HepG2 (cell line): Measurements from ENCODE around the gene PLSCR3. TPM values are rescaled to one million over a fixed set of nuclear protein-coding genes. Genes with fewer than 3 reads are reported as not detected.

Experiments
- CBX2 ChIP-seq, 2 experiments: fragments of 200-600 bp in 1 of 2; sonication (generic); formaldehyde crosslinking in 1 of 2; IDR thresholded peaks; 2 replicates each; pipeline versions ENCODE4 v1.7.0 to v1.8.1; 2018 to 2022; ENCODE audit warnings: low read depth in 2 of 2, low read length in 1 of 2, mild to moderate bottlenecking in 1 of 2, missing genetic modification reagents in 1 of 2
- ELK4 ChIP-seq: sonication (generic); formaldehyde crosslinking; IDR thresholded peaks from 2 replicates; pipeline ENCODE4 v1.9.0; 2021; ENCODE audit warnings: missing genetic modification reagents, borderline replicate concordance
- FOXM1 ChIP-seq: sonication (generic); formaldehyde crosslinking; IDR thresholded peaks from 2 replicates; pipeline ENCODE4 v1.5.0; 2020; ENCODE audit warnings: missing genetic modification reagents
- GZF1 ChIP-seq: sonication (generic); formaldehyde crosslinking; IDR thresholded peaks from 2 replicates; pipeline ENCODE4 v1.5.1; 2020; ENCODE audit warnings: mild to moderate bottlenecking, missing genetic modification reagents
- MED8 ChIP-seq: sonication (generic); formaldehyde crosslinking; IDR thresholded peaks from 2 replicates; pipeline ENCODE4 v1.8.1; 2023; ENCODE audit warnings: mild to moderate bottlenecking, missing genetic modification reagents; ENCODE audit not compliant: insufficient replicate concordance
- PHF20 ChIP-seq: sonication (generic); formaldehyde crosslinking; IDR thresholded peaks from 2 replicates; pipeline ENCODE4 v1.5.0; 2020; ENCODE audit warnings: mild to moderate bottlenecking, missing genetic modification reagents
- SNAI1 ChIP-seq: sonication (generic); formaldehyde crosslinking; IDR thresholded peaks from 2 replicates; pipeline ENCODE4 v1.5.0; 2020; ENCODE audit warnings: mild to moderate bottlenecking, missing genetic modification reagents, borderline replicate concordance
- TCF7 ChIP-seq: sonication (generic); IDR thresholded peaks from 2 replicates; pipeline ENCODE4 v1.6.1; 2016; ENCODE audit warnings: antibody characterized with exemption, low read depth
- TEAD3 ChIP-seq: optimal IDR thresholded peaks from 2 replicates; pipeline ENCODE3; 2016; ENCODE audit warnings: borderline replicate concordance
- TEF ChIP-seq: sonication (generic); formaldehyde crosslinking; IDR thresholded peaks from 2 replicates; pipeline ENCODE4 v1.5.0; 2020; ENCODE audit warnings: missing genetic modification reagents
- THAP9 ChIP-seq: sonication (generic); formaldehyde crosslinking; IDR thresholded peaks from 2 replicates; pipeline ENCODE4; 2020; ENCODE audit warnings: missing genetic modification reagents, mild to moderate bottlenecking, borderline replicate concordance
- TSC22D2 ChIP-seq: sonication (generic); formaldehyde crosslinking; IDR thresholded peaks from 2 replicates; pipeline ENCODE4 v1.5.1; 2020; ENCODE audit warnings: missing genetic modification reagents, mild to moderate bottlenecking, borderline replicate concordance
- USF2 ChIP-seq, 2 experiments: sonication (generic) in 1 of 2; formaldehyde crosslinking in 1 of 2; IDR thresholded peaks; 2 replicates each; pipeline versions ENCODE4 v1.5.1 to v1.6.1; 2011 to 2020; ENCODE audit warnings: borderline replicate concordance in 1 of 2, low read depth in 1 of 2, low read length in 1 of 2, mild to moderate bottlenecking in 1 of 2, missing genetic modification reagents in 1 of 2, moderate library complexity in 1 of 2
- ZBTB21 ChIP-seq: sonication (generic); formaldehyde crosslinking; IDR thresholded peaks from 2 replicates; pipeline ENCODE4 v1.4.0; 2020; ENCODE audit warnings: missing genetic modification reagents
- ZBTB25 ChIP-seq: IDR thresholded peaks from 2 replicates; pipeline ENCODE4 v1.6.1; 2018; ENCODE audit warnings: missing genetic modification reagents
- ZC3H4 ChIP-seq: sonication (generic); formaldehyde crosslinking; IDR thresholded peaks from 2 replicates; pipeline ENCODE4 v1.4.0; 2020; ENCODE audit warnings: missing genetic modification reagents, borderline replicate concordance
- ZFP36L1 ChIP-seq: sonication (generic); formaldehyde crosslinking; IDR thresholded peaks from 2 replicates; pipeline ENCODE4 v1.8.0; 2022; ENCODE audit warnings: mild to moderate bottlenecking, missing genetic modification reagents, moderate library complexity
- ZNF337 ChIP-seq: sonication (generic); formaldehyde crosslinking; IDR thresholded peaks from 2 replicates; pipeline ENCODE4 v1.5.1; 2020; ENCODE audit warnings: missing genetic modification reagents, low read depth, mild to moderate bottlenecking, borderline replicate concordance
- ZNF558 ChIP-seq: sonication (generic); formaldehyde crosslinking; IDR thresholded peaks from 2 replicates; pipeline ENCODE4 v1.9.0; 2022; ENCODE audit warnings: mild to moderate bottlenecking, missing genetic modification reagents, borderline replicate concordance
- polyA plus RNA-seq, 8 experiments: library from polyadenylated mRNA; depleted of rRNA in 3 of 8; stranded (reverse) in 7 of 8; unstranded in 1 of 8; fragments of >200 nt; fragmentation: Illumina TruSeq in 4 of 8; extraction: Trizol in 4 of 8; gene quantifications; 2 replicates each; pipeline versions ENCODE4 v1.2.1 to v1.2.3, GENCODE V29; 2011 to 2016; ENCODE audit warnings: low read depth in 4 of 8, missing spikeins in 1 of 8, mixed read lengths in 1 of 8; ENCODE audit not compliant: insufficient read depth in 1 of 8
- total RNA-seq, 5 experiments: library from RNA; depleted of rRNA; stranded (reverse); fragments of >200 nt; fragmentation: Illumina TruSeq; extraction: Trizol; gene quantifications; 2 replicates each; pipeline ENCODE4 v1.2.3, GENCODE V29; 2016; ENCODE audit warnings: low read depth in 1 of 5

The PLSCR3 gene
- total and polyA plus RNA-seq, 2 of the 13 experiments (the other 11 are each of a cell fraction or from before 2014, with no cell fraction given), result 5.6 to 6.2 TPM

GRCh38 chr17:7394452-7395191, at the start of gene PLSCR3 (continued):
- TF ChIP-seq ZNF337 (CRISPR knock-in tag), result no peak
- no peak for TF ChIP-seq FOXM1 (CRISPR knock-in tag)
- TF ChIP-seq ZNF558 (CRISPR knock-in tag), result no peak; the same call in 1 of the 2 replicates
- TF ChIP-seq SNAI1 (CRISPR knock-in tag), result no peak
- peak; percentile 51 for TF ChIP-seq ZBTB25 (CRISPR knock-in tag)
- no peak for TF ChIP-seq GZF1 (CRISPR knock-in tag)
- no peak for TF ChIP-seq ZC3H4 (CRISPR knock-in tag)
- no peak for TF ChIP-seq MED8 (CRISPR knock-in tag)
- no peak for TF ChIP-seq TSC22D2
- no peak for TF ChIP-seq TCF7
- no peak for TF ChIP-seq TEF (CRISPR knock-in tag)
- no peak for TF ChIP-seq USF2 (IDR thresholded peaks at IDR 0.05; ENCODE audit: low read depth, low read length)
- no peak for TF ChIP-seq USF2 (CRISPR knock-in tag; IDR thresholded peaks at IDR 0.05; ENCODE audit: borderline replicate concordance)
- TF ChIP-seq PHF20 (CRISPR knock-in tag), result peak; percentile 37; the same call in 1 of the 2 replicates
- peak; percentile 47; the same call in 1 of the 2 replicates for TF ChIP-seq THAP9 (CRISPR knock-in tag)
- no peak for TF ChIP-seq ELK4 (CRISPR knock-in tag)
- no peak for TF ChIP-seq ZBTB21 (CRISPR knock-in tag)
- no peak for TF ChIP-seq CBX2 (IDR thresholded peaks at IDR 0.05; ENCODE audit: low read depth, low read length)
- no peak for TF ChIP-seq CBX2 (CRISPR knock-in tag; IDR thresholded peaks at IDR 0.05; ENCODE audit: low read depth)
- no peak; the same call in 1 of the 2 replicates for TF ChIP-seq ZFP36L1 (CRISPR knock-in tag)
- TF ChIP-seq TEAD3 (CRISPR knock-in tag), result no peak
